Measurements from ENCODE around the gene ZFAND2A.
A peak's percentile ranks its signal among the peaks of the same experiment; 100 is the strongest.
"Not testable (repeated sequence)": the region's sequence is repeated elsewhere in the genome, so short reads cannot be mapped to it uniquely, and the experiment has no call there.

The ZFAND2A gene, protein sequence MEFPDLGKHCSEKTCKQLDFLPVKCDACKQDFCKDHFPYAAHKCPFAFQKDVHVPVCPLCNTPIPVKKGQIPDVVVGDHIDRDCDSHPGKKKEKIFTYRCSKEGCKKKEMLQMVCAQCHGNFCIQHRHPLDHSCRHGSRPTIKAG

DNA sequence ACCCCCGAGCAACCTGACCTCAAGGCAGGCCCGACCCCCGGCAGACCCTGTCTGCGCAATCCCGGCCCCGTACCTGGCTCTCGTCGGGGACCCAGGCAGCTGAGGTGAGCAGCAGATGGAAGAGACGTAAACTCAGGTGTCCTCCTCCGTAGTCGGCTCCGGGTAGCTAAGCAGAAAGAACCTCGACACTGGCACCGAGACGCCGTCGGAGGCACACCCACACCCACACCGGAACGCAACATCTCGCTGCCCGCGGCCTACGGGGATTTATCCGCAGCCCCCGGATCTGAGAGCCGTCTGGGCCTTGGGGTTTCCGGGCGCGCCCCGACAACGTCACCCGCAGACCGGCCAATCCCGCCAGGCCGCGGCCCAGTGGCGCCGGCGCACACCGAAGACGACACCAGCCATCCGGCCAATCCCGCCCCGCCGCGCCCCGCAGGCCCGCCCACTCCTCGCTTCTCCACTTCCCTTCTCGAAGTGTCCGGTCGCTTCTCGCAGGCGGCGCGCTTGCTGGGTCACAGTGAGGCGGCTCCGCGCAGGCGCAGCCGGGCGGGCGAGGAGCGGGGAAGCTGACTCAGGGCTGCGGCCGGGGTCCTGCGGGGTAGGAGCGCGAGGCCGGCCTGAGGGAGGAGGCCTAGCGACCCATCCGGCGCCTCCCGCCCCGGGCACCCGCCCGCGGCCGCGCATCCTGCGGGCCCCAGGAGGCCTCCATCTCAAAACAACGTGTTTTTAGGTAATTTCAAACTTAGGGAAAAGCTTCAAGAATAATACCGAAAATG lies at the start of gene ZFAND2A:
Gene ZFAND2A, minus strand, starts transcription at position 306 of the 779 bp plus-strand sequence. CDS start 1,984 bp downstream, outside the sequence.
- DNase-seq (ENCODE audit: insufficient read length, low spot score), result peak; percentile 99
- FAIRE-seq, result peak; percentile 90

GRCh38 chr7:1209097-1209496 lies 49.1 kb upstream of the ZFAND2A start:
- DNase-seq (ENCODE audit: insufficient read length, low spot score) (no peak), FAIRE-seq (no peak)

DNA sequence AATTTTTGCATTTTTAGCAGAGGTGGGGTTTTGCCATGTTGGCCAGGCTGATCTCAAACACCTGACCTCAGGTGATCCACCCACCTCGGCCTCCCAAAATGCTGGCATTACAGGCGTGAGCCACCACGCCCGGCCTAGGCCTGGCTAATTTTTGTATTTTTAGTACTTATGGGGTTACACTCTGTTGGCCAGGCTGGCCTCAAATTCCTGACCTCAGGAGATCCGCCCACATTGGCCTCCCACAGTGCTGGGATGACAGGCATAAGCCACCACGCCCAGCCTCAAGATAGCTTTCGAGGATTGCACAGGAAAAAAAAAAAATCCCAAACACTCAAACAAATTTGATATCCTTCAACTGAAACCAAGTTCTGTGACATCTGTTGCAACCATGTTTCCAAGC lies 45.7 kb upstream of the ZFAND2A start:
- not testable (repeated sequence) for FAIRE-seq; DNase-seq (ENCODE audit: insufficient read length, low spot score)

DNA sequence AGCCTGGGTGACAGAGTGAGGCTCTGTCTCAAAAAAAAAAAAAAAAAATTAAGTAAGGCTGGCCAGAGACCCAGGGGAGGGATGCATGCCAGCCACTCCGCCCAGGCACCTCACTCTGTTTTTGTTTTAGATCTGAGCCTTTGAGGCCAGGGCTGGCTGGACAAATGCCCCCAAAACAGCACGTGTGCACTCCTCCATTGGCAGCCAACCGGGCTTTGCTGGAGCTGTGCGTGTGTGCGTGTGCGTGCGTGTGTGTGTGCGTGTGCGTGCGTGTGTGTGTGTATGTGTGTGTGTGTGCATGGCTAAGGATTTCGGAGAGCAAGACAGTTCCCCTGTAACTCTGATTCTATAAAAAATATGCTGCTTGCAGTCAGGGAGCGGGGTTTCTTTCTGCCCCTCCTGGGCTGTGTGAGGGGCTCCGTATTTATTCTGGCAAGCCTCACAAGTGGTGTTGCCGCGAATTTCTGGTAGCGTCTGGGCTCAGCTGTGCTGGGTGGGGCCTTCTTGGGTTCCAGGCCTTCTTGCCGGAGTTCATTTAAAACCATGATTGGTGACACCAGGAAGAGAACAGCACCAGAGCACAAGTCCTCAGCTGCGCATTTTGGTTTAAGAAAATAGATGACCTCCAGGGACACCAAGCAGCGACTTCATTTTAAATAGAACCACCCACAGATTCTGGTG lies 44.6 kb upstream of the ZFAND2A start:
- no peak for DNase-seq (ENCODE audit: insufficient read length, low spot score)
- no peak for FAIRE-seq

- DNase-seq (ENCODE audit: insufficient read length, low spot score); FAIRE-seq: not testable (repeated sequence)
Measured at GRCh38 chr7:1202914-1203313, 42.9 kb upstream of the ZFAND2A start.

DNA sequence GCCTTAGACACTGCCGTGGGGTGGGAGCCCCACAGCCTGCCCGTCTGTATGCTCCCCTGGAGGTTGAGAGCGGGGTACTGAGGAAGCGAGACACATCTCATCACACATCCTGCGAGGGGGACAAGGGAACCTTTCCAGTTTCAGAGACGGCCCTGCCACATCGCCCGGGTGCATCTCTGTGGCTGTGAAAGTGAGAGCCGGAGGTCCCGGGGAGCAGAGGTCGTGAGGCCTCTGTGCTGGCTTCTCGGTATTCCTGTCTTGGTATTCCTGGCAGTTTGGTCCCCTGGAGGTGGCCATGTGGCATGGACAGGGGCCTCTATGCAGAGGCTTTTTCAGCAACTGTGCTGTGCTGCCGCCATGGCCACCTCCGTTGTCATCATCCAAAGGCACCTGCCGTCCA lies 41.9 kb upstream of the ZFAND2A start:
- no peak for DNase-seq (ENCODE audit: insufficient read length, low spot score)
- no peak for FAIRE-seq

DNA sequence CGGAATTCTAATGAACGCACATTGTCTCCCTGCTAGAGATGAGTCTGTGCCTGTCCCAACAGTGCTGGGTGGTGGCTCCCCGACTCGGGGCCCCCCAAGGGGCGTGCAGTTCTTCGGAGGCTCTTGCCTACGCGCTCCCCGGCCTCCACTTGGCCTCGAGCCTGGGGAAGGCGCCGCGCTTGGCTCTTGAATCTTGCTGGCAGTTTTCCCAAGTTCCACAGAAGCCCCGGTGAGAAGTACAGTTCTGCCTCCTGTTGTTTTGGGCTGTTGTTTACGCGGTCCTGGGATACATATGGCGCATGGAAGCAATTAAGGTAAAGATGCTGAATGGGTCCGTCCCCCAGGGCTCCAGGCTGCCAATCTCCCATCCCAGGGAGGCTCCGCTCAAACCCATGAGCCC lies 40.0 kb upstream of the ZFAND2A start:
- FAIRE-seq, result no peak
- DNase-seq (ENCODE audit: insufficient read length, low spot score), result no peak

DNA sequence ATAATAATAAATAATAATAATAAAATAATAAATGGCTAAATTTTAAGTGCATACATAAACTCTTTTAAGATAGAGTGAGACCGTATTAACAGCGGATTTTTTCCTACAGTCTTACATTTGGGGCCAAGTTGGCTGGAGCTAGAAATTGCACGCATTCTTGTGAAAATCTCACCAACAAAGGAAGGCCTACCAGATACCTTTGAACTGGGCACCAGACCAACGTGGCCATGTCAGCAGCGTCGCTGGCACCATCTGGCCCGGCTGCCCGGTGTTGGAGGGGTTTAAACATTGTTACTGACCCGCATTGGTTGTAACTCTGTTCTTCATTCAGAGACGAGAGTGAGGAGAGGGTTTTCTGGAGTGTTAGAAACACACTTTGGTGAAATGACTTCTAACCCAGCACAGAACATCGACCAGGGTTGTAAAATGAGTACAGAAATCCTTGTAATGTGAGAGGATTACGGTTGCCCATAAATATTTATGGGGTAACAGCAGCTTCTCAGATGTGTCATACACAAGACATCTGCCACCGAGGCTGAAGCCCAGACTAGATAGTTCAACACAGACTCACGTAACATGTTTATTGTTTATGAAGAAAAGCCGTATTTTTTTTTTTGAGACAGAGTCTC lies 38.1 kb upstream of the ZFAND2A start:
- no peak for FAIRE-seq
- no peak for DNase-seq (ENCODE audit: insufficient read length, low spot score)

GRCh38 chr7:1196950-1197349 lies 37.0 kb upstream of the ZFAND2A start:
- DNase-seq (ENCODE audit: insufficient read length, low spot score) (no peak), FAIRE-seq (no peak)

GRCh38 chr7:1196441-1196840 lies 36.4 kb upstream of the ZFAND2A start:
- not testable (repeated sequence) for FAIRE-seq; DNase-seq (ENCODE audit: insufficient read length, low spot score)

- DNase-seq (ENCODE audit: insufficient read length, low spot score) (no peak), FAIRE-seq (no peak)
Measured at GRCh38 chr7:1193593-1194424, 33.8 kb upstream of the ZFAND2A start.

DNA sequence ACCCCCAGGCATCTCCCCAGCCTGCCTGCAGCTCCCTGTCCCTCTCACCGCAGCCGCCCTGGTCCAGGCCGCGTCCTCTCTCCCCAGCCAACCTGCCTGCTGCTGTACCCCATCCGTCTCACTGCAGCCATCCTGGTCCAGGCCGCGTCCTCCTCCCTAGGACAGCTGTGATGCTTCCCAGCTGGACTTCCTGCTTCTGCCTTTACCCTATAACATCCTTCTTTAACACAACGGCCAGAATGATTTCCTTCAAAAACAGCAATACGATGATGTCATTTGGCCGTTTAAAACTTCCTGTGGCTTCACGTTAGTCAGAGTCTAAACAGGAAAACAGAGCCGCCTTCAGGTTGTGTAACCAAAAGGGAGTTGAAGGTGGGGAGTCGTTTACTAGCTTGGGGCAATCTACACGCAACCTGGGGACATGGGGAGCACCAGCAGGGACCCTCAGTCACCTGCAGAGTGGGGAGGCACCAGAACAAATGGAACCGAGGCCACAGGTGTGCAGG lies 32.2 kb upstream of the ZFAND2A start:
- FAIRE-seq (no peak), DNase-seq (ENCODE audit: insufficient read length, low spot score) (no peak)

DNA sequence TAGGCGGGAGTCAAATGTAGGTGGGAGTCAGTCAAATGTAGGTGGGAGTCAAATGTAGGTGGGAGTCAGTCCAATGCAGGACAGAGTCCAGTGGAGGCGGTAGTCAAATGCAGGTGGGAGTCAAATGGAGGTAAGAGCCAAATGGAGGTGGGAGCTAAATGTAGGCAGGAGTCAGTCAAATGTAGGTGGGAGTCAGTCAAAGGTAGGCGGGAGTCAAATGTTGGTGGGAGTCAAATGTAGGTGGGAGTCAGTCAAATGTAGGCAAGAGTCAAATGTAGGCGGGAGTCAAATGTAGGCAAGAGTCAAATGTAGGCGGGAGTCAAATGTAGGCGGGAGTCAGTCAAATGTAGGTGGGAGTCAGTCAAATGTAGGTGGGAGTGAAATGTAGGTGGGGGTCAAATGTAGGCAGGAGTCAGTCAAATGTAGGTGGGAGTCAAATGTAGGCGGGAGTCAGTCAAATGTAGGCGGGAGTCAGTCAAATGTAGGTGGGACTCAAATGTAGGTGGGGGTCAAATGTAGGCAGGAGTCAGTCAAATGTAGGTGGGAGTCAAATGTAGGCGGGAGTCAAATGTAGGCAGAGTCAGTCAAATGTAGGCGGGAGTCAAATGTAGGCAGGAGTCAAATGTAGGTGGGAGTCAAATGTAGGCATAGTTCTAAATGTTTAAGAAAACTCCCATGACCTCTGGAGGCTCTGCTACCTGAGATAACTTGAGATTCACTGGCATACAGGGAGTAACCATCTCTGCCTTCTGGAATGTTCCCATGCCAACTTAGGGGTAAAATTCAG lies 30.2 kb upstream of the ZFAND2A start:
- FAIRE-seq (no peak), DNase-seq (ENCODE audit: insufficient read length, low spot score) (no peak)

- no peak for FAIRE-seq
- DNase-seq (ENCODE audit: insufficient read length, low spot score), result no peak
Measured at GRCh38 chr7:1188720-1189294, 28.8 kb upstream of the ZFAND2A start.

GRCh38 chr7:1187127-1187526 lies 27.1 kb upstream of the ZFAND2A start:
- no peak for DNase-seq (ENCODE audit: insufficient read length, low spot score)
- FAIRE-seq, result no peak

DNA sequence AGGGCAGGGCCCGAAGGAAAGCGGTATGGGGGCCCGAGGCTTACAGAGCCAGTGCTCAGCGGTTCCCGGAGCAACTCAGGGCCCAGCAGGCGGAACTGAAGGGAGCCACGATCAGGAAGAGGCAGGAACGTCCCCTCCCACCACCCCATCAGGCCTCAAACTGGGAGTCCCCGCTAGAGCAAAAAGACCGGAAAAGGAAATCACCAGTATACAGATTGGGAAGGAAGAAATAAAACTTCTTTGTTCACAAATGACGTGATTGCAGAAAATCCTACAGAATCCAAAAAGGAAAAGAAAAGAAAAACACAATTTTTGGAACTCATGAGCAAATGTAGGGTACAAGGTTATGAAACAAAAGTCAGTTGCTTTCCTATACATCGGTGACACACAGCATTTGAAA lies 21.6 kb upstream of the ZFAND2A start:
- no peak for FAIRE-seq

DNA sequence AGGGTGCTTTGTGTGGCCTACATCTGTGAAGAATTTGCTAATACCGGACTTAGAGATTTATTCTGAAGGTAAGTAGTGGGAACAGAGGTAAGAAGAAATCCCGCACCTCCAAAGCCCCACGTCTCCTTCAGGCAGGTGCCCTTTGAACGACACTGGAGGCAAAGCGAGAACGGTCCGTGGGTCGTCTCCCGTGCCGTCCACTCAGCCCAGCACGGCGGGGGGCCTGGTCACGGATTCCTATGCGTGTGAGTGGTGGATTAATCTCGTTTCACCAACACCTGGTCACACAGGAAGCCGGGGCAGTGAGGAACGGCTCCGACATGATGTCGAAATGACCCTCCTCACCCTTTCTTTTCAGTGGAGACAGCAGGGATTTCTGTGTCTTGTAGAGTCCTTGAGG lies 21.0 kb upstream of the ZFAND2A start:
- DNase-seq (ENCODE audit: insufficient read length, low spot score), result no peak
- no peak for FAIRE-seq

More for the DNA sequence above, 21.6 kb upstream of the ZFAND2A start:
- DNase-seq (ENCODE audit: insufficient read length, low spot score), result no peak

- DNase-seq (ENCODE audit: insufficient read length, low spot score) (peak; percentile 62), FAIRE-seq (peak; percentile 58)
Measured at GRCh38 chr7:1176891-1177373, 16.9 kb upstream of the ZFAND2A start.
